Fibroblast of villous mesenchyme (primary cell): Measurements from ENCODE around the gene MCM8. TPM values are rescaled to one million over a fixed set of nuclear protein-coding genes. Genes with fewer than 3 reads are reported as not detected.
"Not testable (repeated sequence)": the region's sequence is repeated elsewhere in the genome, so short reads cannot be mapped to it uniquely, and the experiment has no call there.

Experiments used
- DNase-seq: peaks from one replicate; pipeline ENCODE4 v3.0.0-alpha.2; 2010; ENCODE audit warnings: low read depth
- H3K4me3 ChIP-seq: 2 replicates; pipeline ENCODE4 v1.5.1; 2011; ENCODE audit warnings: low read depth, mild to moderate bottlenecking, low read length
- total RNA-seq: library from RNA; depleted of rRNA; stranded (reverse); fragments of >200 nt; gene quantifications from 2 replicates; pipeline ENCODE4 v1.2.3, GENCODE V29; 2012
- TF ChIP-seq, protein P1 (sequence below): IDR thresholded peaks from 2 replicates; pipeline ENCODE4 v1.5.1; 2012; ENCODE audit warnings: low read depth, mild to moderate bottlenecking, low read length; ENCODE audit not compliant: insufficient read depth

MCM8 gene
- total RNA-seq, 1 donor: 13.0 TPM

DNA sequence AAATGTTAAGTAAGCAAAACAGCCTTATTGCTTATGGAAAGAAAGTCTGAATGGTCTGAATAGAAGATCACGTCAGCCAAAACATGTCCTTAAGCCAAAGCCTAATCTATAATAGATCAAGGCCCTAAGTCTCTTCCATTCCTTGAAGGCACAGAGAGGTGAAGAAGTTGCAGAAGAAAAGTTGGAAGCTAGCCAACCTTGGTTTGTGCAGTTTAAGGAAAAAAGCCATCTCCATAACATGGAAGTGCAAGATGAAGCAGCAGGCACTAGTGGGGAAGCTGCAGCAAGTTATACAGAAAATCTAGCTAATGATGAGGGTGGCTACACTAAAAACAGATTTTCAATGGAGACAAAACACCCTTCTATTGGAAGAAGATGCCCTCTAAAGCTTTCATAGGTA lies 74.3 kb downstream of the MCM8 start:
- TF ChIP-seq, protein P1, sequence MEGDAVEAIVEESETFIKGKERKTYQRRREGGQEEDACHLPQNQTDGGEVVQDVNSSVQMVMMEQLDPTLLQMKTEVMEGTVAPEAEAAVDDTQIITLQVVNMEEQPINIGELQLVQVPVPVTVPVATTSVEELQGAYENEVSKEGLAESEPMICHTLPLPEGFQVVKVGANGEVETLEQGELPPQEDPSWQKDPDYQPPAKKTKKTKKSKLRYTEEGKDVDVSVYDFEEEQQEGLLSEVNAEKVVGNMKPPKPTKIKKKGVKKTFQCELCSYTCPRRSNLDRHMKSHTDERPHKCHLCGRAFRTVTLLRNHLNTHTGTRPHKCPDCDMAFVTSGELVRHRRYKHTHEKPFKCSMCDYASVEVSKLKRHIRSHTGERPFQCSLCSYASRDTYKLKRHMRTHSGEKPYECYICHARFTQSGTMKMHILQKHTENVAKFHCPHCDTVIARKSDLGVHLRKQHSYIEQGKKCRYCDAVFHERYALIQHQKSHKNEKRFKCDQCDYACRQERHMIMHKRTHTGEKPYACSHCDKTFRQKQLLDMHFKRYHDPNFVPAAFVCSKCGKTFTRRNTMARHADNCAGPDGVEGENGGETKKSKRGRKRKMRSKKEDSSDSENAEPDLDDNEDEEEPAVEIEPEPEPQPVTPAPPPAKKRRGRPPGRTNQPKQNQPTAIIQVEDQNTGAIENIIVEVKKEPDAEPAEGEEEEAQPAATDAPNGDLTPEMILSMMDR: no peak
- H3K4me3 ChIP-seq: no peak overlapping the region

DNA sequence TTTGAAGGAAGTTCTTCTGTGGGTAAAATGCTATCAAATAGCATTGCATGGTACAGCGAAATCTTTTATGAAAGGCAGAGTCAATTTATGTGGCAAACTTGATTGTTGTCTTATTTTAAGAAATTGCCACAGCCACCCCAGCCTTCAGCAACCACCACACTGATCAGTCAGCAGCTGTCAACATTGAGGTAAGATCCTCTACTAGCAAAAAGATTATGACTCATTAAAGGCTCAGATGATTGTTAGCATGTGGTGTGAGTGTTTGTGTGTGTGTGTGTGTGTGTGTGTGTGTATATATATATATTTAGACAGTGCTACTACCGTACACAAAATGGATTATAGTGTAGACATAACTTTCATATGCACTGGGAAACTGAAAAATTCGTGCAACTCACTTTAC lies 75.6 kb downstream of the MCM8 start:
- no peak for DNase-seq
- H3K4me3 ChIP-seq: no peak overlapping the region
- TF ChIP-seq, protein P1: no peak

More for the DNA sequence above, 74.3 kb downstream of the MCM8 start:
- no peak for DNase-seq

DNA sequence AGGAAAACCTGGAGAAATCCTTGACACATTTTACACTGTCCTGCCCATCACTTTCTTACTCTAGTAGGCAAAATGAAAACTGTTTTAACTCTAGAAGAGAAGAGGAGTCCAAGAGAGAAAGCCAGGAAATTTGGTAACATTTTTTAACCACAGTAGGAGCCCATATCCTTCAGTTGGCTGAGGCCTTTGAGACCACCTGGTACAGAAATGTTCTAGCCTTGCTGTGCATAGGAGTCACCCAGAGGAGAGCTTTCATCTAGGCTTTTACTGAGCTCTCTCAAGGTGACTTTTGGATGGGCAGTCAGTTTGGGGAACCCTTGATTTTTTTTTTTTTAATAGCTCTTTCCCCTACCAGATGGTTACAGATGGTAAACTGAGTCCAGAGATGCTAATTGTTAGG lies 78.4 kb downstream of the MCM8 start:
- no peak for DNase-seq
- TF ChIP-seq, protein P1: no peak
- no peak overlapping the region for H3K4me3 ChIP-seq

DNA sequence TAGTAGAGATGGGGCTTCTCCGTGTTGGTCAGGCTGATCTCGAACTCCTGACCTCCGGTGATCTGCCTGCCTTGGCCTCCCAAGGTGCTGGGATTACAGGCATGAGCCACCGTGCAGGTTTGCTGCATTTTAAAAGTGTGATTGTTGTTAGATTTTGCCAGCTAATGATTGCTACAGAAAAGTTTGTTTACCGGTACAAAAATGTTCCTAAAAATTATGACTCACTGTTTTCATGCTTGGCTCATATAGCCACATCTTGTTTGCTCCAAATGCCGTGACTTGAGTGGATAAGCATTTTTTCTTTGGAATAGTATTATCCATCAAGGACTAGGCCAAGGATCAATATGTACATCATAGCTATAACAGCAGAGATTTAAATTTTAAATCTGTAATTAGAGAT lies 79.1 kb downstream of the MCM8 start:
- peak; percentile 59 for DNase-seq
- H3K4me3 ChIP-seq: no peak overlapping the region
- TF ChIP-seq, protein P1: no peak

DNA sequence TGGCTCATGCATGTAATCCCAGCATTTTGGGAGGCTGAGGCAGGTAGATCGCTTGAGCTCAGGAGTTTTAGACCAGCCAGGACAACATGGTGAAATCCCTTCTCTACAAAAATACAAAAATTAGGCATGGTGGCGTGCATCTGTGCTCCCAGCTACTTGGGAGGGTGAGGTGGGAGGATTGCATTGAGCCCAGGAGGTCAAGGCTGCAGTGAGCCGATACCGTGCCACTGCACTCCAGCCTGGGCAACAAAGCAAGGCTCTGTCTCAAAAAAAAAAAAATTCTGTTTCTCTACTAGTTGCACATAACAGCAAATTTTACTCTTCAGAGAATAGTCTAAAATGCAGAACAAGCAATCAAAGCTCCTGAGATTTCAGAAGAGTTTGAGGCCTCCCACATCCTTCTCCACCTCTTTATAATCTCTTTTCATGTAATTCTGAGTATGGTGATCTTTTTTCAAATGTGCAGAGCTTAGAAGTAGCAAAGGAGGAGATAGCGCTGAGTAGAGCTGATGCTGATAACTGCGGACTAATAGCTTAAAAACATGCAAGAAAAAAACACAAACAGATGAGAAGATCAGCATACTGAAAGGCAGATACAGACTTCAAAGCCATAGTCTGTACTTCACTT lies 80.1 kb downstream of the MCM8 start:
- no peak overlapping the region for H3K4me3 ChIP-seq
- no peak for DNase-seq
- TF ChIP-seq, protein P1: no peak

DNA sequence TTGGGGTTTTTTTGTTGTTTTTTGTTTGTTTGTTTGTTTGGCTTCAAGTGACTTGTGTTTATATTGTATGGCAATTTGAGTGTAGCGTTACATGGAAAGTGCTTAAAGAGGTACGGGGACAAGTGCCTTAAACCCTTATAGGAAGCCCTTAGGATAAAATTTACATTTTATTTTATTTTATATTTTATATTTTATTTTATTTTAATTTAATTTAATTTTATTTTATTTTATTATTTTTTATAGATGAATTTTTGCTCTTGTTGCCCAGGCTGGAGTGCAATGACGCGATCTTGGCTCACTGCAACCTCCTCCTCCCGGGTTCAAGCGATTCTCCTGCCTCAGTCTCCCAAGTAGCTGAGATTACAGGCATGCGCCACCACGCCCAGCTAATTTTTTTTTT lies 82.5 kb downstream of the MCM8 start:
- not testable (repeated sequence) for DNase-seq, H3K4me3 ChIP-seq

DNA sequence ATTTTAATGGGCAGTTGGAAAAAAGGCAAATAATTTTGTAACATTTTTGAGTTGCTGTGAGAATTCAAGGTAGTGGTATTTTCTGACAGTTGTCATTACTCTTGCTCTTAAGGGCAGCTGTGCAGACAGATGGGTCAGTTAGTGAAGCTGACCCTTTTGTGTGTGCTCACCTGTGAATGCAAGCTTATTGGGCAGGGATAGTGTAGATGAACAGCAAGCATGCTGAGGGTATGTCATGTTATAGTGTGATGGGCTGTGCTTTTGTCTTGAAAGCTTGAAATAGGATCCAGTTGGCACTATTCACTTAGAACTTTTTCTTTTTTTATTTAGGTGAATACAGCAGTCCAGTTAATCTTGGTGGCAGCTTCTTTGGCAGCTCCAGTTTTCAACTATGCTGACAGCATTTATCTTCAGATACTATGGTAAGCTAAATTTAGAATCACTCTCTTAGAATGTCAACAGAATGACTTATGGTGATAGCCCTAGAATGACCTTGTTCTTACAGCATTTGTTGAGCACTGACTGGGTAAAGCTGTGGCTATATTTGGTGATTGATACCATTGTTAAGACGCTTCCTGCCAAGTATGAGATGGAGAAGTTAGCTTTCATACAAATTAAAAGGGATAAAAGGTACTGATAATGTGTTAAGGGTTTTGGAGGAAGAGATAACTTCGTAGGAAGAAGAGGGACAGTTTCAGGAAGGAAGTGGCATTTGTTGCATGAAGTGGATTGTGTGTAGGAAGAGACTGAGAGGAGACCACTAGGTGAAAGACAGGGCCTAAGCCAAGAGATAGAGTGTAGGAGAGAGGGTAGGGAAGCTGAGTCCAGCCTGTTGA lies 83.9 kb downstream of the MCM8 start:
- TF ChIP-seq, protein P1: no peak
- DNase-seq: no peak
- H3K4me3 ChIP-seq: no peak overlapping the region
